Measurements from ENCODE around the gene LPP. TPM values are rescaled to one million over a fixed set of nuclear protein-coding genes. Genes with fewer than 3 reads are reported as not detected.

Gene LPP
- total and polyA plus RNA-seq, 2 of the 4 experiments (the other 2 are of a cell fraction): 16.0 to 130 TPM

GRCh38 chr3:188227442-188227841 lies 73.5 kb downstream of the LPP start:
- Histone ChIP-seq H3K4me1 (ENCODE audit: control insufficient read depth, insufficient read depth, low read length) (0 out of 2 replicates have a peak, but pooled peaks cover 4% of the 10 kb centered on the region), H4K8ac (ENCODE audit: low read depth in 2 of 2, low read length in 2 of 2) (no peak overlapping the region), H3K9me1 (ENCODE audit: insufficient read depth, low read length) (peaks cover 32% of the 10 kb centered on the region), H2AFZ (replicated peaks; ENCODE audit: low read length, poor library complexity) (no peak overlapping the region), H3K56ac (ENCODE audit: extremely low read depth, insufficient read depth, low read length) (no peak overlapping the region), H4K91ac (ENCODE audit: insufficient read depth, low read depth, low read length) (no peak overlapping the region), H3K27me3 (ENCODE audit: control insufficient read depth, insufficient read depth, low read length) (no peaks in the 10 kb centered on the region), H3K9me3 (ENCODE audit: control insufficient read depth, insufficient read depth, low read length) (no peaks in the 10 kb centered on the region), H3K4ac (ENCODE audit: low read depth, low read length) (no peak overlapping the region), H4K20me1 (ENCODE audit: insufficient read depth, low read length) (peaks cover 88% of the 10 kb centered on the region), H2AK5ac (ENCODE audit: low read depth, low read length) (no peak overlapping the region), H3K14ac (replicated peaks; ENCODE audit: low read depth, low read length) (no peak overlapping the region), H3K4me3 (ENCODE audit: insufficient read depth, low read depth, low read length) (no peak overlapping the region), H3K36me3 (ENCODE audit: control insufficient read depth, insufficient read depth, low read length) (peaks cover 28% of the 10 kb centered on the region), H3K27ac (ENCODE audit: insufficient read depth, low read length) (no peak overlapping the region), H3K23ac (ENCODE audit: low read depth, low read length) (no peak overlapping the region), H2BK120ac (ENCODE audit: low read depth, low read length) (no peak overlapping the region), H3K9ac (ENCODE audit: low read depth, low read length) (no peak overlapping the region), H2AK9ac (replicated peaks; ENCODE audit: low read depth, low read length, poor library complexity) (no peak overlapping the region), H2BK15ac (ENCODE audit: low read depth, low read length) (no peak overlapping the region), H2BK20ac (ENCODE audit: low read depth, low read length) (no peak overlapping the region), H4K5ac (ENCODE audit: low read depth, low read length) (no peak overlapping the region), H3K4me2 (ENCODE audit: low read depth, low read length) (no peak overlapping the region), H3K79me1 (ENCODE audit: low read depth in 1 of 2, low read length in 2 of 2) (peaks cover 30 to 84% of the 10 kb centered on the region in 2 experiments), H3K18ac (ENCODE audit: low read depth, low read length) (no peak overlapping the region), H2BK5ac (ENCODE audit: low read depth, low read length, poor library complexity, severe bottlenecking) (no peak overlapping the region)
- ChIA-PET POLR2A (ENCODE audit: unreplicated experiment) (no interaction called here), CTCF (no interaction called here)
- 75% methylated on average over 1 of the region's 3 CpGs; no CpG with 5 or more reads in 1 of the 2 experiments for WGBS, 2 experiments (ENCODE audit: extremely low coverage in 2 of 2, insufficient read length in 1 of 2)
- ATAC-seq (ENCODE audit: low read depth): no peak
- no peak for DNase-seq
- intact Hi-C loops (cut with micrococcal nuclease): no loop called here
- BruUV-seq (replicated peaks): no TSS peak
- in situ Hi-C loops (cut with MboI; ENCODE audit: low sequenced_read_pairs): no loop called here
- dilution Hi-C loops (cut with HindIII; ENCODE audit: low sequenced_read_pairs, unreplicated experiment): no loop called here
- TF ChIP-seq CTCF (conservative IDR thresholded peaks at IDR 0.05; ENCODE audit: low read depth, low read length) (no peak), CEBPB (IDR thresholded peaks at IDR 0.05; ENCODE audit: low read depth, low read length) (no peak), MXI1 (IDR thresholded peaks at IDR 0.05; ENCODE audit: borderline replicate concordance, low read depth, low read length) (no peak), MAFK (IDR thresholded peaks at IDR 0.05; ENCODE audit: low read depth, low read length) (no peak), USF2 (IDR thresholded peaks at IDR 0.05; ENCODE audit: low read depth, low read length) (no peak), RCOR1 (IDR thresholded peaks at IDR 0.05; ENCODE audit: insufficient replicate concordance, low read length) (no peak), RFX5 (IDR thresholded peaks at IDR 0.05; ENCODE audit: low read depth, low read length) (no peak), RAD21 (IDR thresholded peaks at IDR 0.05; ENCODE audit: low read length) (no peak), POLR2A (IDR thresholded peaks at IDR 0.05; ENCODE audit: low read depth, low read length) (no peak), BHLHE40 (IDR thresholded peaks at IDR 0.05; ENCODE audit: low read depth, low read length) (no peak), MAZ (IDR thresholded peaks at IDR 0.05; ENCODE audit: borderline replicate concordance, low read depth, low read length) (no peak), FOS (IDR thresholded peaks at IDR 0.05; ENCODE audit: low read depth, low read length) (no peak)
